BJ (cell line): ENCODE data around the gene MIOX. TPM values are rescaled to one million over a fixed set of nuclear protein-coding genes. Genes with fewer than 3 reads are reported as not detected.

ENCODE experiments used
- CTCF ChIA-PET: fragments of 350-600 bp; formaldehyde crosslinking; extraction: SDS; loops from one replicate; lab custom pipeline; 2021; ENCODE audit warnings: antibody characterized with exemption, inconsistent platforms; lab: Yijun Ruan, JAX
- POLR2A ChIA-PET: fragments of 300-600 bp; sonication (Branson Sonifier 250); formaldehyde crosslinking; extraction: SDS; loops from one replicate; lab custom pipeline; 2021; ENCODE audit warnings: antibody characterized with exemption; lab: Charles Lee
- DNase-seq: peaks from one replicate; pipeline ENCODE4 v3.0.0-alpha.2; 2011; ENCODE audit warnings: low read depth
- H3K27me3 ChIP-seq: 2 replicates; pipeline ENCODE4 v1.6.0; 2011; ENCODE audit warnings: low read length; ENCODE audit not compliant: control insufficient read depth, insufficient read depth
- H3K36me3 ChIP-seq: 2 replicates; pipeline ENCODE4 v1.5.1; 2011; ENCODE audit warnings: low read length; ENCODE audit not compliant: control insufficient read depth, insufficient read depth
- H3K4me3 ChIP-seq: 2 replicates; pipeline ENCODE4 v1.5.1; 2011; ENCODE audit warnings: low read depth, mild to moderate bottlenecking, control low read depth, low read length
- polyA plus RNA-seq: library from polyadenylated mRNA; depleted of rRNA; stranded (reverse); fragments of >200 nt; gene quantifications from 2 replicates; pipeline ENCODE4 v1.2.3, GENCODE V29; 2011
- TF ChIP-seq, protein P1 (sequence below): IDR thresholded peaks from 2 replicates; pipeline ENCODE4 v1.5.1; 2011; ENCODE audit warnings: low read depth, mild to moderate bottlenecking, control low read depth, inconsistent platforms, low read length, moderate library complexity; ENCODE audit not compliant: insufficient read depth

MIOX gene
- polyA plus RNA-seq, 1 experiment: 0.20 TPM

- POLR2A ChIA-PET: interaction anchor here (0.6 to 1.1 kb wide), 3 partner anchors 14 to 22 kb away, joined by 3 to 9 read pairs (median 4); partner anchors contain the start of genes SCO2 and TYMP
- Histone ChIP-seq H3K4me3 (peak within 1 kb of the TSS; percentile 99), H3K36me3 (peaks cover 25% of the 10 kb centered on the region), H3K27me3 (no peaks in the 10 kb centered on the region)
- CTCF ChIA-PET: interaction anchor here (1.1 to 3.1 kb wide), 3 partner anchors 10 to 165 kb away, joined by 3 to 13 read pairs (median 10); partner anchors contain the start of gene SCO2
- TF ChIP-seq, protein P1, sequence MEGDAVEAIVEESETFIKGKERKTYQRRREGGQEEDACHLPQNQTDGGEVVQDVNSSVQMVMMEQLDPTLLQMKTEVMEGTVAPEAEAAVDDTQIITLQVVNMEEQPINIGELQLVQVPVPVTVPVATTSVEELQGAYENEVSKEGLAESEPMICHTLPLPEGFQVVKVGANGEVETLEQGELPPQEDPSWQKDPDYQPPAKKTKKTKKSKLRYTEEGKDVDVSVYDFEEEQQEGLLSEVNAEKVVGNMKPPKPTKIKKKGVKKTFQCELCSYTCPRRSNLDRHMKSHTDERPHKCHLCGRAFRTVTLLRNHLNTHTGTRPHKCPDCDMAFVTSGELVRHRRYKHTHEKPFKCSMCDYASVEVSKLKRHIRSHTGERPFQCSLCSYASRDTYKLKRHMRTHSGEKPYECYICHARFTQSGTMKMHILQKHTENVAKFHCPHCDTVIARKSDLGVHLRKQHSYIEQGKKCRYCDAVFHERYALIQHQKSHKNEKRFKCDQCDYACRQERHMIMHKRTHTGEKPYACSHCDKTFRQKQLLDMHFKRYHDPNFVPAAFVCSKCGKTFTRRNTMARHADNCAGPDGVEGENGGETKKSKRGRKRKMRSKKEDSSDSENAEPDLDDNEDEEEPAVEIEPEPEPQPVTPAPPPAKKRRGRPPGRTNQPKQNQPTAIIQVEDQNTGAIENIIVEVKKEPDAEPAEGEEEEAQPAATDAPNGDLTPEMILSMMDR: no peak
- no peak for DNase-seq
Observed at GRCh38 chr22:50507421-50507990, 20.8 kb downstream of the MIOX start, which contains the start of gene LMF2. Gene LMF2, minus strand, starts transcription at chr22:50507702. Its CDS starts 27 bp downstream, at chr22:50507675.

GRCh38 chr22:50507991-50508884 is 21.6 kb downstream of the MIOX start, which contains the start of gene NCAPH2:
Gene NCAPH2, plus strand, starts transcription at chr22:50508224. Its CDS starts 114 bp downstream, at chr22:50508338.
- DNase-seq: peak; percentile 55
- POLR2A ChIA-PET: interaction anchor here (0.6 to 1.1 kb wide), 3 partner anchors 13 to 22 kb away, joined by 3 to 9 read pairs (median 4); partner anchors contain the start of genes SCO2 and TYMP
- CTCF ChIA-PET: interaction anchor here (1.1 to 3.1 kb wide), 4 partner anchors 11 to 166 kb away, joined by 3 to 13 read pairs (median 9); partner anchors contain the start of gene SCO2
- TF ChIP-seq, protein P1: 0 out of 2 replicates have a peak, but pooled peaks have one; percentile 6
- peaks cover 20% of the 10 kb centered on the region for H3K36me3 ChIP-seq
- H3K27me3 ChIP-seq: no peaks in the 10 kb centered on the region
- H3K4me3 ChIP-seq: peak within 1 kb of the TSS; percentile 99

GRCh38 chr22:50508897-50509296 is 22.2 kb downstream of the MIOX start:
- ChIA-PET CTCF (interaction anchor here (1.5 to 2.3 kb wide), 2 partner anchors 11 to 17 kb away, joined by 3 to 8 read pairs; partner anchors contain the start of gene SCO2), POLR2A (interaction anchor here (0.6 kb wide), 1 partner anchor 16 kb away, joined by 4 read pairs; no protein-coding TSS in a partner anchor)
- TF ChIP-seq, protein P1: no peak
- Histone ChIP-seq H3K36me3 (peaks cover 15% of the 10 kb centered on the region), H3K4me3 (peak overlapping the region; percentile 92), H3K27me3 (no peaks in the 10 kb centered on the region)
- no peak for DNase-seq

DNA sequence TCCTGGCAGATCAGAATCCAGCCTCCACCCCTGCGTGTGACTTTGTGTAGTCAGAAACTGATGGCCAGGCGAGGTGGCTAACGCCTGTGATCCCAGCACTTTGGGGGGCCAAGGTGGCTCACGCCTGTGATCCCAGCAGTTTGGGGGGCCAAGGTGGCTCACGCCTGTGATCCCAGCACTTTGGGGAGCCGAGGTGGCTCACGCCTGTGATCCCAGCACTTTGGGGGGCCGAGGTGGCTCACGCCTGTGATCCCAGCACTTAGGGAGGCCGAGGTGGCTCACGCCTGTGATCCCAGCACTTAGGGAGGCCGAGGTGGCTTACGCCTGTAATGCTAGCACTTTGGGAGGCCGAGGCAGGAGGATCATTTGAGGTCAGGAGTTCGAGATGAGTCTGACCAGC is 26.5 kb downstream of the MIOX start:
- POLR2A ChIA-PET: no interaction called here
- Histone ChIP-seq H3K36me3 (peaks cover 4% of the 10 kb centered on the region), H3K4me3 (no peak overlapping the region), H3K27me3 (no peaks in the 10 kb centered on the region)
- no peak for DNase-seq
- CTCF ChIA-PET: no interaction called here
- TF ChIP-seq, protein P1: no peak
